Liver (tissue), 3 donors: ENCODE measurements around the gene BMAL1.
A peak's percentile ranks its signal among the peaks of the same experiment; 100 is the strongest.

ENCODE experiments used
- HNF4A ChIP-seq, 2 donors: conservative IDR thresholded peaks; 2 replicates each; pipeline ENCODE4 v1.6.1; 2016; ENCODE audit warnings: antibody characterized with exemption in 2 of 2, mild to moderate bottlenecking in 2 of 2
- JUND ChIP-seq, 2 donors: IDR thresholded peaks; 2 replicates each; pipeline ENCODE4 v1.6.1; 2016; ENCODE audit warnings: antibody characterized with exemption in 2 of 2
- NR2F2 ChIP-seq: IDR thresholded peaks from 2 replicates; pipeline ENCODE4 v1.6.1; 2016; ENCODE audit warnings: antibody characterized with exemption
- RAD21 ChIP-seq, 2 donors: IDR thresholded peaks; 2 replicates each; pipeline ENCODE4 v1.6.1; 2016; ENCODE audit warnings: antibody characterized with exemption in 2 of 2, mild to moderate bottlenecking in 2 of 2
- TAF1 ChIP-seq: conservative IDR thresholded peaks from 2 replicates; pipeline ENCODE4 v1.6.1; 2016; ENCODE audit warnings: antibody characterized with exemption, mild to moderate bottlenecking
- YY1 ChIP-seq: IDR thresholded peaks from 2 replicates; pipeline ENCODE4 v1.6.1; 2016; ENCODE audit warnings: antibody characterized with exemption, mild to moderate bottlenecking
- TF ChIP-seq, protein P1 (sequence below): fragments of 150-350 bp; IDR thresholded peaks from 2 replicates; pipeline ENCODE4 v1.5.1; 2017; ENCODE audit warnings: improper control_type of control experiment, low read depth, low read length; ENCODE audit not compliant: missing input control
- TF ChIP-seq, protein P2 (sequence below): IDR thresholded peaks from 2 replicates; pipeline ENCODE4 v1.6.1; 2016; ENCODE audit warnings: antibody characterized with exemption
- TF ChIP-seq, protein P3 (sequence below): IDR thresholded peaks from 2 replicates; pipeline ENCODE4 v1.6.1; 2016; ENCODE audit warnings: antibody characterized with exemption, mild to moderate bottlenecking
- TF ChIP-seq, protein P4 (sequence below): IDR thresholded peaks from 2 replicates; pipeline ENCODE4 v1.6.1; 2016; ENCODE audit warnings: antibody characterized with exemption
- donor health status: healthy.
- donor health status: healthy.

DNA sequence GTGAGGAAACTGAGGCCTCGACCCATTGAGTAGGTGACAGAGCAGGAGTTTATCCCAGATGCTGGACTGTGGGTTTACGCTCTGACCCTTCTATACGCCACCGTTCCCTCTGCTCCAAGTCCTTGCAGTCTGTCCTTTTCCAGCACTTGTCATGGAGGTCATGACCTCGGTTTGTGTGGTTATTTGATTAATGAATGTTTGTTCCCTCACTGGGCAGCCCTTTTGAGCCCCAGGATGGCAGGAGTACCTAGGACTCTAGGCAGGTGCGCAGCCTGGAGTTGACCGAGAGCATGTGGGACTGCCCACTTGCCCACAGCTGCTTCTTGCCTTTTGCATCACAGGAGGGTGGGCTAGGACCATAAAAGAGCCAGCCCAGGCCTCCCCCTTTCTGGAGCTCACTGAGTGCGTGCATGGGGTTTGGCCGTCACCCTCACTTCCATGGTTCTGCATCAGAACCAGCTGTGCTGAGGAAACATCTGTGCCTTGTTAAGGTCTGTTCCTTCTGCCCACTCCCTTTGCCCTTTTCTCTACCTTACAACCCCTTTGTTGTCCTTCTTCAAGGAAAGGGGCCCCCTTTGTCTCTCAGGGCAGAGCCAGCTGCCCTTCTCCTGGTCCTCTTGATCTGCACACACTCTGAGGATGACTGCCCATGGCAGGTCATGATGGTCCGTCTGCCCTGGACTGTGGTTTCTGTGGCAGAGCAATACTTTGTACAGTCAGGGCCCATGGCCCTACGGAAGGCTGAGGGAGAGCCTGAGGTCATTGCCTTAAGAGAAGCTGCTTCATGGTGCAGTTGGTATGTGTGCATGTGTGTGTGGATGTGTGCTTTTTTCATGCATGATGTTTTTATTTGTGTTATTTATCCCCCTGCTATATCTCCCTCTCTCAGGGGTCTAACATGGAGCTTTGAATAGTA is 38.2 kb downstream of the BMAL1 start:
- TF ChIP-seq, protein P1, sequence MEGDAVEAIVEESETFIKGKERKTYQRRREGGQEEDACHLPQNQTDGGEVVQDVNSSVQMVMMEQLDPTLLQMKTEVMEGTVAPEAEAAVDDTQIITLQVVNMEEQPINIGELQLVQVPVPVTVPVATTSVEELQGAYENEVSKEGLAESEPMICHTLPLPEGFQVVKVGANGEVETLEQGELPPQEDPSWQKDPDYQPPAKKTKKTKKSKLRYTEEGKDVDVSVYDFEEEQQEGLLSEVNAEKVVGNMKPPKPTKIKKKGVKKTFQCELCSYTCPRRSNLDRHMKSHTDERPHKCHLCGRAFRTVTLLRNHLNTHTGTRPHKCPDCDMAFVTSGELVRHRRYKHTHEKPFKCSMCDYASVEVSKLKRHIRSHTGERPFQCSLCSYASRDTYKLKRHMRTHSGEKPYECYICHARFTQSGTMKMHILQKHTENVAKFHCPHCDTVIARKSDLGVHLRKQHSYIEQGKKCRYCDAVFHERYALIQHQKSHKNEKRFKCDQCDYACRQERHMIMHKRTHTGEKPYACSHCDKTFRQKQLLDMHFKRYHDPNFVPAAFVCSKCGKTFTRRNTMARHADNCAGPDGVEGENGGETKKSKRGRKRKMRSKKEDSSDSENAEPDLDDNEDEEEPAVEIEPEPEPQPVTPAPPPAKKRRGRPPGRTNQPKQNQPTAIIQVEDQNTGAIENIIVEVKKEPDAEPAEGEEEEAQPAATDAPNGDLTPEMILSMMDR: no peak
- TF ChIP-seq RAD21 (IDR thresholded peaks at IDR 0.05): peak in 1 of 2 donors; percentile 51
- TF ChIP-seq, protein P2, sequence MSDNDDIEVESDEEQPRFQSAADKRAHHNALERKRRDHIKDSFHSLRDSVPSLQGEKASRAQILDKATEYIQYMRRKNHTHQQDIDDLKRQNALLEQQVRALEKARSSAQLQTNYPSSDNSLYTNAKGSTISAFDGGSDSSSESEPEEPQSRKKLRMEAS: no peak
- TF ChIP-seq, protein P3, sequence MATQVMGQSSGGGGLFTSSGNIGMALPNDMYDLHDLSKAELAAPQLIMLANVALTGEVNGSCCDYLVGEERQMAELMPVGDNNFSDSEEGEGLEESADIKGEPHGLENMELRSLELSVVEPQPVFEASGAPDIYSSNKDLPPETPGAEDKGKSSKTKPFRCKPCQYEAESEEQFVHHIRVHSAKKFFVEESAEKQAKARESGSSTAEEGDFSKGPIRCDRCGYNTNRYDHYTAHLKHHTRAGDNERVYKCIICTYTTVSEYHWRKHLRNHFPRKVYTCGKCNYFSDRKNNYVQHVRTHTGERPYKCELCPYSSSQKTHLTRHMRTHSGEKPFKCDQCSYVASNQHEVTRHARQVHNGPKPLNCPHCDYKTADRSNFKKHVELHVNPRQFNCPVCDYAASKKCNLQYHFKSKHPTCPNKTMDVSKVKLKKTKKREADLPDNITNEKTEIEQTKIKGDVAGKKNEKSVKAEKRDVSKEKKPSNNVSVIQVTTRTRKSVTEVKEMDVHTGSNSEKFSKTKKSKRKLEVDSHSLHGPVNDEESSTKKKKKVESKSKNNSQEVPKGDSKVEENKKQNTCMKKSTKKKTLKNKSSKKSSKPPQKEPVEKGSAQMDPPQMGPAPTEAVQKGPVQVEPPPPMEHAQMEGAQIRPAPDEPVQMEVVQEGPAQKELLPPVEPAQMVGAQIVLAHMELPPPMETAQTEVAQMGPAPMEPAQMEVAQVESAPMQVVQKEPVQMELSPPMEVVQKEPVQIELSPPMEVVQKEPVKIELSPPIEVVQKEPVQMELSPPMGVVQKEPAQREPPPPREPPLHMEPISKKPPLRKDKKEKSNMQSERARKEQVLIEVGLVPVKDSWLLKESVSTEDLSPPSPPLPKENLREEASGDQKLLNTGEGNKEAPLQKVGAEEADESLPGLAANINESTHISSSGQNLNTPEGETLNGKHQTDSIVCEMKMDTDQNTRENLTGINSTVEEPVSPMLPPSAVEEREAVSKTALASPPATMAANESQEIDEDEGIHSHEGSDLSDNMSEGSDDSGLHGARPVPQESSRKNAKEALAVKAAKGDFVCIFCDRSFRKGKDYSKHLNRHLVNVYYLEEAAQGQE: no peak
- no peak for TF ChIP-seq JUND (IDR thresholded peaks at IDR 0.05)
- no peak for TF ChIP-seq TAF1
- peak; percentile 41 for TF ChIP-seq YY1
- peak; percentile 69 to 71 for TF ChIP-seq HNF4A (conservative IDR thresholded peaks at IDR 0.05)
- TF ChIP-seq, protein P4, sequence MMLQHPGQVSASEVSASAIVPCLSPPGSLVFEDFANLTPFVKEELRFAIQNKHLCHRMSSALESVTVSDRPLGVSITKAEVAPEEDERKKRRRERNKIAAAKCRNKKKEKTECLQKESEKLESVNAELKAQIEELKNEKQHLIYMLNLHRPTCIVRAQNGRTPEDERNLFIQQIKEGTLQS: no peak
- TF ChIP-seq NR2F2: peak; percentile 72
